ENCODE measurements around the gene FAM131B.
A peak's percentile ranks its signal among the peaks of the same experiment; 100 is the strongest.
"Not testable (repeated sequence)": the region's sequence is repeated elsewhere in the genome, so short reads cannot be mapped to it uniquely, and the experiment has no call there.

Gene FAM131B

GRCh38 chr7:143406002-143406357, 43.5 kb upstream of the FAM131B start:
- Histone ChIP-seq H3K4me3 (ENCODE audit: insufficient read depth in 1 of 2, low read depth in 1 of 2, low read length in 2 of 2) (no peak overlapping the region), H3K14ac (ENCODE audit: low read length in 2 of 2) (no peak overlapping the region), H3K36me3 (ENCODE audit: control insufficient read depth in 1 of 2, insufficient read depth in 2 of 2, low read depth in 1 of 2, low read length in 2 of 2) (no peaks in the 10 kb centered on the region), H2AK5ac (ENCODE audit: low read length, severe bottlenecking) (no peak overlapping the region), H3K9ac (ENCODE audit: low read length) (no peak overlapping the region), H3K23ac (ENCODE audit: low read length in 2 of 2) (no peak overlapping the region), H3K79me1 (replicated peaks; ENCODE audit: low read length, poor library complexity, severe bottlenecking) (no peaks in the 10 kb centered on the region), H2AFZ (ENCODE audit: low read depth, low read length) (no peak overlapping the region), H3K4ac (ENCODE audit: low read depth in 1 of 2, low read length in 2 of 2) (no peak overlapping the region), H4K91ac (ENCODE audit: low read length) (no peak overlapping the region), H3K18ac (ENCODE audit: low read depth in 1 of 2, low read length in 2 of 2) (no peak overlapping the region), H2BK120ac (ENCODE audit: low read depth, low read length) (no peak overlapping the region), H3K9me3 (ENCODE audit: control insufficient read depth, low read length) (no peaks in the 10 kb centered on the region), H2BK5ac (ENCODE audit: low read depth, low read length, poor library complexity, severe bottlenecking) (no peak overlapping the region), H2BK12ac (ENCODE audit: low read length in 2 of 2) (no peak overlapping the region), H3K27me3 (ENCODE audit: control insufficient read depth in 1 of 2, insufficient read depth in 1 of 2, low read length in 2 of 2) (peaks cover 0 to 46% of the 10 kb centered on the region in 2 experiments), H2BK15ac (ENCODE audit: low read depth, poor library complexity, severe bottlenecking) (no peak overlapping the region), H3K27ac (ENCODE audit: low read length, poor library complexity, severe bottlenecking) (no peak overlapping the region), H4K8ac (ENCODE audit: low read length) (no peak overlapping the region), H3K4me1 (ENCODE audit: control insufficient read depth, insufficient read depth, low read depth, low read length) (peaks cover 14% of the 10 kb centered on the region), H3K4me2 (ENCODE audit: low read length, poor library complexity, severe bottlenecking) (no peak overlapping the region)
- no peak for DNase-seq
- WGBS, result 71% methylated on average over 3 of the region's 3 CpGs

DNA sequence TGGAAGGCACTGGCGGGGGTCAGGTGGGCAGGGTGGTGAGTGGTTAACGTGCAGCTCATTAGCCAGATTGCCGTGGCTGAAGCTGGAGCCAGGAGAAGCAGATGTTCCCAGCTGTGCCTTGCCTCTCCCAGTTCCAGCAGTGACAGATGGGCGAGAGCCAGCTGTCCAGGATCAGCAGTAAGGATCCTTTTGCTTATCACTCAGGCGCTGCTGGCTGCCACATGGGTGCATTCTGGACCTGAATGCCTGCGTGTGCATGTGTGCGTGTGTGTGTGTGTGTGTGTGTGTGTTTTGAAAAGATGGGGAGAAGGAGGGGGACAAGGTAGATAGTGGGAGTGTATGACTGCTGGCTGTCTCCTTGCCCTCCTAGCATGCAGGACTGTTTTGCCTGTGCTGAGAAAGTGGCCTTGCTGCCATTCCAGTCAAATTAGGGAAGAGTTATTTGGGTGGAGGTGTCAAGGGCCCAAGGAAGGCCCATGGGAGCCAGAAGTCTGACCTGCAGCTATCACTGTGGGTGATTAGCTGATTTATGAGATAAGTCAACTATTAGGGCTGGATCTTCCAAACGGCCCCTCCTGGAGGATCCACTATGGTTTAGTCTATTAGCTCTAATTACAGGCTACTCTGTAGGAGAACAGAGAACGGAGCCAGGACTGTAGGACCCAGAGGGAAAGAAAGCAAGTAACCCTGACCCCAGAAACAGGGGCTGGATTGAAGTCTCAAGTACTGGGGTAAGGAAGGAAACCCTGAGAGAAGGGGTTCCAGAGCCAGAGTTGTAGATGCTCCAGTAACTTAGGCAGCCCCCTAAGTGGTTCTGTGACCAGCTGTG, 42.9 kb upstream of the FAM131B start:
- H4K8ac ChIP-seq (ENCODE audit: low read length), result no peak overlapping the region
- no peak overlapping the region for H2BK120ac ChIP-seq (ENCODE audit: low read depth, low read length)
- no peak overlapping the region for H2AK5ac ChIP-seq (ENCODE audit: low read length, severe bottlenecking)
- no peaks in the 10 kb centered on the region for H3K36me3 ChIP-seq (ENCODE audit: control insufficient read depth in 1 of 2, insufficient read depth in 2 of 2, low read depth in 1 of 2, low read length in 2 of 2)
- no peak overlapping the region for H2AFZ ChIP-seq (ENCODE audit: low read depth, low read length)
- H3K27me3 ChIP-seq (ENCODE audit: control insufficient read depth in 1 of 2, insufficient read depth in 1 of 2, low read length in 2 of 2), result peaks cover 0 to 41% of the 10 kb centered on the region in 2 experiments
- no peak overlapping the region for H3K9ac ChIP-seq (ENCODE audit: low read length)
- H3K9me3 ChIP-seq (ENCODE audit: control insufficient read depth, low read length), result no peaks in the 10 kb centered on the region
- H2BK5ac ChIP-seq (ENCODE audit: low read depth, low read length, poor library complexity, severe bottlenecking), result no peak overlapping the region
- WGBS, result 31% methylated on average over 8 of the region's 9 CpGs
- no peak overlapping the region for H4K91ac ChIP-seq (ENCODE audit: low read length)
- no peaks in the 10 kb centered on the region for H3K79me1 ChIP-seq (replicated peaks; ENCODE audit: low read length, poor library complexity, severe bottlenecking)
- H2BK15ac ChIP-seq (ENCODE audit: low read depth, poor library complexity, severe bottlenecking), result no peak overlapping the region
- H3K18ac ChIP-seq (ENCODE audit: low read depth in 1 of 2, low read length in 2 of 2), result no peak overlapping the region
- no peak overlapping the region for H3K23ac ChIP-seq (ENCODE audit: low read length in 2 of 2)
- H2BK12ac ChIP-seq (ENCODE audit: low read length in 2 of 2), result no peak overlapping the region
- peaks cover 14% of the 10 kb centered on the region for H3K4me1 ChIP-seq (ENCODE audit: control insufficient read depth, insufficient read depth, low read depth, low read length)
- H3K4ac ChIP-seq (ENCODE audit: low read depth in 1 of 2, low read length in 2 of 2), result no peak overlapping the region
- peak; percentile 76 for DNase-seq
- H3K14ac ChIP-seq (ENCODE audit: low read length in 2 of 2), result no peak overlapping the region
- no peak overlapping the region for H3K4me2 ChIP-seq (ENCODE audit: low read length, poor library complexity, severe bottlenecking)
- no peak overlapping the region for H3K4me3 ChIP-seq (ENCODE audit: insufficient read depth in 1 of 2, low read depth in 1 of 2, low read length in 2 of 2)
- H3K27ac ChIP-seq (ENCODE audit: low read length, poor library complexity, severe bottlenecking), result no peak overlapping the region

- not testable (repeated sequence) for H4K91ac ChIP-seq (ENCODE audit: low read length); H3K4me3 ChIP-seq (ENCODE audit: insufficient read depth in 1 of 2, low read depth in 1 of 2, low read length in 2 of 2); H4K8ac ChIP-seq (ENCODE audit: low read length); H3K14ac ChIP-seq (ENCODE audit: low read length in 2 of 2); H3K18ac ChIP-seq (ENCODE audit: low read depth in 1 of 2, low read length in 2 of 2); H2BK5ac ChIP-seq (ENCODE audit: low read depth, low read length, poor library complexity, severe bottlenecking); H3K79me1 ChIP-seq (replicated peaks; ENCODE audit: low read length, poor library complexity, severe bottlenecking); H2AFZ ChIP-seq (ENCODE audit: low read depth, low read length); DNase-seq; H3K4ac ChIP-seq (ENCODE audit: low read depth in 1 of 2, low read length in 2 of 2); H3K23ac ChIP-seq (ENCODE audit: low read length in 2 of 2); H2BK12ac ChIP-seq (ENCODE audit: low read length in 2 of 2); H3K9ac ChIP-seq (ENCODE audit: low read length); H3K4me2 ChIP-seq (ENCODE audit: low read length, poor library complexity, severe bottlenecking); H3K36me3 ChIP-seq (ENCODE audit: control insufficient read depth in 1 of 2, insufficient read depth in 2 of 2, low read depth in 1 of 2, low read length in 2 of 2); H2BK120ac ChIP-seq (ENCODE audit: low read depth, low read length); H3K9me3 ChIP-seq (ENCODE audit: control insufficient read depth, low read length); H3K27ac ChIP-seq (ENCODE audit: low read length, poor library complexity, severe bottlenecking); H2AK5ac ChIP-seq (ENCODE audit: low read length, severe bottlenecking); H3K4me1 ChIP-seq (ENCODE audit: control insufficient read depth, insufficient read depth, low read depth, low read length); H2BK15ac ChIP-seq (ENCODE audit: low read depth, poor library complexity, severe bottlenecking)
- peaks cover 0 to 27% of the 10 kb centered on the region in 2 experiments for H3K27me3 ChIP-seq (ENCODE audit: control insufficient read depth in 1 of 2, insufficient read depth in 1 of 2, low read length in 2 of 2)
- 97% methylated on average over 3 of the region's 4 CpGs for WGBS
Measured at GRCh38 chr7:143402233-143402632, 39.7 kb upstream of the FAM131B start.

GRCh38 chr7:143401265-143401664, 38.8 kb upstream of the FAM131B start:
- no peaks in the 10 kb centered on the region for H3K4me1 ChIP-seq (ENCODE audit: control insufficient read depth, insufficient read depth, low read depth, low read length)
- no peak overlapping the region for H2BK15ac ChIP-seq (ENCODE audit: low read depth, poor library complexity, severe bottlenecking)
- H3K4ac ChIP-seq (ENCODE audit: low read depth in 1 of 2, low read length in 2 of 2), result no peak overlapping the region
- H2BK5ac ChIP-seq (ENCODE audit: low read depth, low read length, poor library complexity, severe bottlenecking), result no peak overlapping the region
- no peak overlapping the region for H2BK120ac ChIP-seq (ENCODE audit: low read depth, low read length)
- H2BK12ac ChIP-seq (ENCODE audit: low read length in 2 of 2), result no peak overlapping the region
- 96% methylated on average over 12 of the region's 12 CpGs for WGBS
- no peak overlapping the region for H4K8ac ChIP-seq (ENCODE audit: low read length)
- no peak for DNase-seq
- H4K91ac ChIP-seq (ENCODE audit: low read length), result no peak overlapping the region
- H2AK5ac ChIP-seq (ENCODE audit: low read length, severe bottlenecking), result no peak overlapping the region
- no peak overlapping the region for H3K4me2 ChIP-seq (ENCODE audit: low read length, poor library complexity, severe bottlenecking)
- no peak overlapping the region for H2AFZ ChIP-seq (ENCODE audit: low read depth, low read length)
- H3K27me3 ChIP-seq (ENCODE audit: control insufficient read depth in 1 of 2, insufficient read depth in 1 of 2, low read length in 2 of 2), result peaks cover 0 to 20% of the 10 kb centered on the region in 2 experiments
- no peaks in the 10 kb centered on the region for H3K9me3 ChIP-seq (ENCODE audit: control insufficient read depth, low read length)
- no peaks in the 10 kb centered on the region for H3K79me1 ChIP-seq (replicated peaks; ENCODE audit: low read length, poor library complexity, severe bottlenecking)
- no peak overlapping the region for H3K27ac ChIP-seq (ENCODE audit: low read length, poor library complexity, severe bottlenecking)
- no peak overlapping the region for H3K9ac ChIP-seq (ENCODE audit: low read length)
- no peak overlapping the region for H3K4me3 ChIP-seq (ENCODE audit: insufficient read depth in 1 of 2, low read depth in 1 of 2, low read length in 2 of 2)
- H3K14ac ChIP-seq (ENCODE audit: low read length in 2 of 2), result no peak overlapping the region
- H3K18ac ChIP-seq (ENCODE audit: low read depth in 1 of 2, low read length in 2 of 2), result no peak overlapping the region
- no peak overlapping the region for H3K23ac ChIP-seq (ENCODE audit: low read length in 2 of 2)
- no peaks in the 10 kb centered on the region for H3K36me3 ChIP-seq (ENCODE audit: control insufficient read depth in 1 of 2, insufficient read depth in 2 of 2, low read depth in 1 of 2, low read length in 2 of 2)

All from mesenchymal stem cell (in vitro differentiated cells and primary cell).